ENCODE measurements around the gene KIR3DL1.
"Not testable (repeated sequence)": the region's sequence is repeated elsewhere in the genome, so short reads cannot be mapped to it uniquely, and the experiment has no call there.

The KIR3DL1 gene

GRCh38 chr19:54859421-54859820 is 43.2 kb downstream of the KIR3DL1 start:
- not testable (repeated sequence) for H3K4me3 ChIP-seq (ENCODE audit: low read length); H4K20me1 ChIP-seq (ENCODE audit: insufficient read depth, low read length); H3K9me2 ChIP-seq (replicated peaks; ENCODE audit: insufficient read depth, low read length); H3K36me3 ChIP-seq (replicated peaks; ENCODE audit: insufficient read depth, low read length); H3K27ac ChIP-seq (ENCODE audit: low read length); H3K79me2 ChIP-seq (ENCODE audit: low read length); H3F3A ChIP-seq (ENCODE audit: insufficient read depth, low read length); H3K4me1 ChIP-seq (ENCODE audit: low read length); DNase-seq; H3K4me2 ChIP-seq (ENCODE audit: low read depth, low read length); H2AFZ ChIP-seq (ENCODE audit: low read length); H3K9me3 ChIP-seq (replicated peaks; ENCODE audit: insufficient read depth, low read length); H3K9ac ChIP-seq (ENCODE audit: low read length)
- H3K27me3 ChIP-seq (replicated peaks; ENCODE audit: insufficient read depth, low read length) = peaks cover 28% of the 10 kb centered on the region

- H3K4me1 ChIP-seq (ENCODE audit: low read length); H3K36me3 ChIP-seq (replicated peaks; ENCODE audit: insufficient read depth, low read length); H3K9ac ChIP-seq (ENCODE audit: low read length); H3K4me2 ChIP-seq (ENCODE audit: low read depth, low read length); H2AFZ ChIP-seq (ENCODE audit: low read length); H3K9me3 ChIP-seq (replicated peaks; ENCODE audit: insufficient read depth, low read length); H3K79me2 ChIP-seq (ENCODE audit: low read length); DNase-seq; H4K20me1 ChIP-seq (ENCODE audit: insufficient read depth, low read length); H3F3A ChIP-seq (ENCODE audit: insufficient read depth, low read length); H3K4me3 ChIP-seq (ENCODE audit: low read length); H3K27ac ChIP-seq (ENCODE audit: low read length); H3K9me2 ChIP-seq (replicated peaks; ENCODE audit: insufficient read depth, low read length): not testable (repeated sequence)
- H3K27me3 ChIP-seq (replicated peaks; ENCODE audit: insufficient read depth, low read length) = peaks cover 53% of the 10 kb centered on the region
Measured at GRCh38 chr19:54863459-54863858, 47.2 kb downstream of the KIR3DL1 start.

DNA sequence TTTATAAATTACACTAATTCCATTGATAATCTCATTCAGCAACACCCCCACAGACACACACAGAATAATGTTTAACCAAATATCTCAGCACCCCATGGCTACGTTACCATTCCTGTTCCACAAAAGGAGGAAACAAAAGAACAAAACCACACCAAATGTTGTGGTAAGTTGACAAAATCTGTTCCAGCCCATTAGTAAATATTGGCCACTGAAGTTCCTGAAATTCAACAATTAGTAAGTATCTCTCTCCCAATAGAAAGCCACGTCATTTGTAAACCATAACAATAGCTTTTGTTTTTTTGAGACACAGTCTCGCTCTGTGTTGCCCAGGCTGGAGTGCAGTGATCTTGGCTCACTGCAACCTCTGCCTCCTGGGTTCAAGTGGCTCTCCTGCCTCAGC is 55.4 kb downstream of the KIR3DL1 start:
- H3K9ac ChIP-seq (ENCODE audit: low read length) = no peak overlapping the region
- H3K9me3 ChIP-seq (replicated peaks; ENCODE audit: insufficient read depth, low read length) = no peaks in the 10 kb centered on the region
- no peak for DNase-seq
- H3K4me3 ChIP-seq (ENCODE audit: low read length) = no peak overlapping the region
- H3K4me2 ChIP-seq (ENCODE audit: low read depth, low read length) = no peak overlapping the region
- H3K79me2 ChIP-seq (ENCODE audit: low read length) = no peaks in the 10 kb centered on the region
- no peaks in the 10 kb centered on the region for H4K20me1 ChIP-seq (ENCODE audit: insufficient read depth, low read length)
- H3K36me3 ChIP-seq (replicated peaks; ENCODE audit: insufficient read depth, low read length) = no peaks in the 10 kb centered on the region
- no peaks in the 10 kb centered on the region for H3F3A ChIP-seq (ENCODE audit: insufficient read depth, low read length)
- H3K27ac ChIP-seq (ENCODE audit: low read length) = no peak overlapping the region
- H3K9me2 ChIP-seq (replicated peaks; ENCODE audit: insufficient read depth, low read length) = no peaks in the 10 kb centered on the region
- H3K4me1 ChIP-seq (ENCODE audit: low read length) = no peaks in the 10 kb centered on the region
- peaks cover 83% of the 10 kb centered on the region for H3K27me3 ChIP-seq (replicated peaks; ENCODE audit: insufficient read depth, low read length)
- TF ChIP-seq EZH2phosphoT487 (IDR thresholded peaks at IDR 0.05; ENCODE audit: low read length) (no peak), EZH2 (optimal IDR thresholded peaks at IDR 0.05; ENCODE audit: low read depth, low read length) (no peak), CTCF (IDR thresholded peaks at IDR 0.05; ENCODE audit: low read length) (no peak)
- H2AFZ ChIP-seq (ENCODE audit: low read length) = no peak overlapping the region

- Histone ChIP-seq H3K36me3 (replicated peaks; ENCODE audit: insufficient read depth, low read length) (no peaks in the 10 kb centered on the region), H4K20me1 (ENCODE audit: insufficient read depth, low read length) (no peaks in the 10 kb centered on the region), H3K27ac (ENCODE audit: low read length) (no peak within 1 kb of the TSS), H3K9me3 (replicated peaks; ENCODE audit: insufficient read depth, low read length) (no peaks in the 10 kb centered on the region), H3K4me3 (ENCODE audit: low read length) (no peak within 1 kb of the TSS), H3K9ac (ENCODE audit: low read length) (no peak within 1 kb of the TSS), H3F3A (ENCODE audit: insufficient read depth, low read length) (no peaks in the 10 kb centered on the region), H3K79me2 (ENCODE audit: low read length) (no peaks in the 10 kb centered on the region), H3K27me3 (replicated peaks; ENCODE audit: insufficient read depth, low read length) (peaks cover 87% of the 10 kb centered on the region), H3K9me2 (replicated peaks; ENCODE audit: insufficient read depth, low read length) (no peaks in the 10 kb centered on the region), H3K4me1 (ENCODE audit: low read length) (no peaks in the 10 kb centered on the region), H3K4me2 (ENCODE audit: low read depth, low read length) (no peak within 1 kb of the TSS), H2AFZ (ENCODE audit: low read length) (no peak within 1 kb of the TSS)
- TF ChIP-seq EZH2phosphoT487 (IDR thresholded peaks at IDR 0.05; ENCODE audit: low read length) = no peak
- no peak for TF ChIP-seq EZH2 (optimal IDR thresholded peaks at IDR 0.05; ENCODE audit: low read depth, low read length)
- no peak for TF ChIP-seq CTCF (IDR thresholded peaks at IDR 0.05; ENCODE audit: low read length)
- no peak for DNase-seq
Measured at GRCh38 chr19:54873990-54874389, 57.7 kb downstream of the KIR3DL1 start, which contains the start of gene FCAR. Gene FCAR (plus strand): TSS chr19:54874235. CDS start chr19:54874290, 55 bp downstream.
